ENCODE results near the gene MAPKAPK5. TPM values are rescaled to one million over a fixed set of nuclear protein-coding genes. Genes with fewer than 3 reads are reported as not detected.

The MAPKAPK5 gene, protein sequence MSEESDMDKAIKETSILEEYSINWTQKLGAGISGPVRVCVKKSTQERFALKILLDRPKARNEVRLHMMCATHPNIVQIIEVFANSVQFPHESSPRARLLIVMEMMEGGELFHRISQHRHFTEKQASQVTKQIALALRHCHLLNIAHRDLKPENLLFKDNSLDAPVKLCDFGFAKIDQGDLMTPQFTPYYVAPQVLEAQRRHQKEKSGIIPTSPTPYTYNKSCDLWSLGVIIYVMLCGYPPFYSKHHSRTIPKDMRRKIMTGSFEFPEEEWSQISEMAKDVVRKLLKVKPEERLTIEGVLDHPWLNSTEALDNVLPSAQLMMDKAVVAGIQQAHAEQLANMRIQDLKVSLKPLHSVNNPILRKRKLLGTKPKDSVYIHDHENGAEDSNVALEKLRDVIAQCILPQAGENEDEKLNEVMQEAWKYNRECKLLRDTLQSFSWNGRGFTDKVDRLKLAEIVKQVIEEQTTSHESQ
- 80.7 and 85.7 TPM in 2 replicates for total RNA-seq (2021)
- long read RNA-seq, full-length matches to known transcripts = 19 of 40 reads
- long read RNA-seq, partial matches to known transcripts = 6 of 40 reads
- long read RNA-seq, other reads (novel, unspliced or antisense) = 15 of 40 reads

DNA sequence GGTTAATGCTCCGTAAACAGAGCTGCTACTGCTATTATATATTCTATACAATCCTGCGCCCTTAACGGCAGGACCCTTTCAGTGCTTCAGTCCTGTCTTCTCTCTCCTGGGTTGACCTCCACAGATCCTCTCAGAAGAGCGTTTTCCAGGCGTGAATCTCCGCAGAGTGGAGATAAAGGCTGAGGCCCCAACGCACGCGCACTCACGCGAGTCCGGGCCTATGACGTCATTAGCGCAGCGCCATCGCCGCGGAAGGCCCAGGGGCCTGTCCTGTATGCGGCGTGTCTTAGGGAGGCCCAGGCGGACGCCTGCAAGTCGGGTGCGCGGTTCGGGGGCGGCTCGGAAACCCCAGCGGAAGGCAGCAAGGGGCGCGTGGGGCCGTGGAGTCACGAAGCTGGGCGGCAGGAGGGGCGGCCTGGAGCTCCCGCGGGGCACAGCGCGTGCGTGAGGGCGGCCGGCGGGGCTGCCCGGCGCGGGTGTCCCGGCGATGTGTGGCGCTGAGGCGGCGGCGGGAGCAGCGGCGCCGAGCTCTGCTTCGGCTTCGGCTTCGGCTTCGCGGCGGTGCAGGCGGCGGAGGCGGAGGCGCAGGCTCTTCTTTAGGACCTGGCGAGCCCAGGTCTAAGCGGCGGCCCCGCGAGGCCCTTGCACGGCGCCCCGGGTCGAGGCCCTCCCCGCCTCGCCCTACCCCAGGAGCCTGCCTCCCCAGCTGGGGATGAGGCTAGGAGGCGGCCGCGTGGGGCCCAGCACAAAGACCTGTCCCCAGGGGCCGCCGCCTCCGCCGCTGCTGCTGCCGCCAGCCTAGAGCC is at the start of gene MAPKAPK5:
Gene MAPKAPK5, plus strand, starts transcription at position 479 of the 806 bp plus-strand sequence. CDS start 506 bp downstream, outside the sequence.
- no peaks in the 10 kb centered on the region for H3K9me3 ChIP-seq (ENCODE audit: control insufficient read depth, low read depth, low read length)
- H2AK5ac ChIP-seq (ENCODE audit: insufficient read length, low read length) = no peak within 1 kb of the TSS
- peak within 1 kb of the TSS; percentile 100 for H3K14ac ChIP-seq (ENCODE audit: insufficient read depth, low read length)
- Mint-ChIP-seq H3K27me3 (ENCODE audit: low read depth) (no peaks in the 10 kb centered on the region), H3K9me3 (no peaks in the 10 kb centered on the region; a peak in 2 of 5 replicates), H3K27ac (peak within 1 kb of the TSS; percentile 96 to 99 (median 99)), H3K36me3 (ENCODE audit: insufficient read depth in 1 of 3, low read depth in 3 of 3) (peaks cover 25 to 44% (median 33%) of the 10 kb centered on the region in 3 experiments; a peak in 6 of 7 replicates), H3K4me1 (peaks cover 20 to 26% of the 10 kb centered on the region in 2 experiments), H3K4me3 (peak within 1 kb of the TSS; percentile 92 to 98)
- no peak within 1 kb of the TSS for H2BK120ac ChIP-seq (ENCODE audit: low read depth, low read length, poor library complexity, severe bottlenecking)
- peak within 1 kb of the TSS; percentile 42 for H3K27ac ChIP-seq (ENCODE audit: insufficient read length, low read depth, low read length)
- H2BK12ac ChIP-seq (ENCODE audit: insufficient read length, low read depth, low read length) = no peak within 1 kb of the TSS
- peak within 1 kb of the TSS; percentile 100 for H3K18ac ChIP-seq (ENCODE audit: insufficient read length, low read depth, low read length)
- no peaks in the 10 kb centered on the region; the same call in 1 of the 2 replicates for H3K4me1 ChIP-seq (ENCODE audit: insufficient read depth, low read length)
- no peak within 1 kb of the TSS for H2BK15ac ChIP-seq (ENCODE audit: low read depth, low read length)
- H4K91ac ChIP-seq (ENCODE audit: insufficient read length, low read depth, low read length) = peak within 1 kb of the TSS; percentile 68
- H3K56ac ChIP-seq (ENCODE audit: insufficient read length, low read depth, low read length) = peak within 1 kb of the TSS; percentile 93
- H3K4me2 ChIP-seq (ENCODE audit: insufficient read depth, insufficient read length, low read length) = peak within 1 kb of the TSS; percentile 99
- H3T11ph ChIP-seq (ENCODE audit: low read length) = no peak within 1 kb of the TSS
- H2BK20ac ChIP-seq (ENCODE audit: low read depth, low read length, poor library complexity, severe bottlenecking) = no peak within 1 kb of the TSS
- peak within 1 kb of the TSS; percentile 15 for H3K23ac ChIP-seq (ENCODE audit: insufficient read length, low read depth, low read length)
- peaks cover 14% of the 10 kb centered on the region for H3K79me1 ChIP-seq (ENCODE audit: insufficient read depth, low read depth, low read length, poor library complexity, severe bottlenecking)
- TF ChIP-seq, protein P1, sequence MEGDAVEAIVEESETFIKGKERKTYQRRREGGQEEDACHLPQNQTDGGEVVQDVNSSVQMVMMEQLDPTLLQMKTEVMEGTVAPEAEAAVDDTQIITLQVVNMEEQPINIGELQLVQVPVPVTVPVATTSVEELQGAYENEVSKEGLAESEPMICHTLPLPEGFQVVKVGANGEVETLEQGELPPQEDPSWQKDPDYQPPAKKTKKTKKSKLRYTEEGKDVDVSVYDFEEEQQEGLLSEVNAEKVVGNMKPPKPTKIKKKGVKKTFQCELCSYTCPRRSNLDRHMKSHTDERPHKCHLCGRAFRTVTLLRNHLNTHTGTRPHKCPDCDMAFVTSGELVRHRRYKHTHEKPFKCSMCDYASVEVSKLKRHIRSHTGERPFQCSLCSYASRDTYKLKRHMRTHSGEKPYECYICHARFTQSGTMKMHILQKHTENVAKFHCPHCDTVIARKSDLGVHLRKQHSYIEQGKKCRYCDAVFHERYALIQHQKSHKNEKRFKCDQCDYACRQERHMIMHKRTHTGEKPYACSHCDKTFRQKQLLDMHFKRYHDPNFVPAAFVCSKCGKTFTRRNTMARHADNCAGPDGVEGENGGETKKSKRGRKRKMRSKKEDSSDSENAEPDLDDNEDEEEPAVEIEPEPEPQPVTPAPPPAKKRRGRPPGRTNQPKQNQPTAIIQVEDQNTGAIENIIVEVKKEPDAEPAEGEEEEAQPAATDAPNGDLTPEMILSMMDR (conservative IDR thresholded peaks at IDR 0.05) = no peak
- H3K23me2 ChIP-seq (ENCODE audit: insufficient read length, low read depth, low read length, poor library complexity, severe bottlenecking) = peaks cover 5% of the 10 kb centered on the region
- no peaks in the 10 kb centered on the region for H4K20me1 ChIP-seq (ENCODE audit: control insufficient read depth, insufficient read depth, insufficient read length)
- H3K4ac ChIP-seq (ENCODE audit: low read depth, low read length) = no peak within 1 kb of the TSS; the same call in 1 of the 2 replicates
- no CpG with 5 or more reads among the region's 84 CpGs for WGBS (ENCODE audit: extremely low coverage, insufficient read length, low lambda C conversion rate)
- peak within 1 kb of the TSS; percentile 76 for H2AFZ ChIP-seq (ENCODE audit: low read length)
- H2BK5ac ChIP-seq (ENCODE audit: insufficient read length, low read length) = peak within 1 kb of the TSS; percentile 21
- peak within 1 kb of the TSS; percentile 99 for H3K9ac ChIP-seq (ENCODE audit: extremely low read depth, insufficient read length, low read length)
- H3K79me2 ChIP-seq (ENCODE audit: insufficient read depth, low read length) = peaks cover 44% of the 10 kb centered on the region
- H4K5ac ChIP-seq (ENCODE audit: insufficient read length, low read depth, low read length) = peak within 1 kb of the TSS; percentile 76
- peak within 1 kb of the TSS; percentile 25 for H4K8ac ChIP-seq (replicated peaks; ENCODE audit: insufficient read length, low read depth, low read length)
- peak; percentile 95 for DNase-seq
- H3K27me3 ChIP-seq (ENCODE audit: insufficient read depth, low read length) = no peaks in the 10 kb centered on the region

Data from H9 (cell line).